Stimulated activated CD8-positive, alpha-beta memory T cell treated with anti-CD3 and anti-CD28 coated beads, Interleukin-15, amount 100 ng/mL, for 1 hour (primary cell): ENCODE measurements around the gene GLDN.
"Not testable (repeated sequence)": the region's sequence is repeated elsewhere in the genome, so short reads cannot be mapped to it uniquely, and the experiment has no call there.

Experiments
- DNase-seq: peaks from one replicate; pipeline ENCODE4 v3.0.0-alpha.2; 2020; ENCODE audit warnings: low read depth

Gene GLDN

GRCh38 chr15:51446029-51446744 is 104.7 kb downstream of the GLDN start:
- not testable (repeated sequence) for DNase-seq

GRCh38 chr15:51447855-51448621 is 106.6 kb downstream of the GLDN start:
- DNase-seq: no peak

GRCh38 chr15:51448622-51449399 is 107.4 kb downstream of the GLDN start:
- DNase-seq: no peak

GRCh38 chr15:51450001-51450400 is 108.5 kb downstream of the GLDN start:
- DNase-seq: no peak
